Activated T-helper 9 cell treated with anti-CD3 and anti-CD28 coated beads, Interleukin-2, amount 50 U/mL, for 16 hours (primary cell): Measurements from ENCODE around the gene EIF2S2.

Source experiments
- DNase-seq: peaks from one replicate; pipeline ENCODE4 v3.0.0-alpha.2; 2020; ENCODE audit warnings: low read depth

The EIF2S2 gene

GRCh38 chr20:34089655-34090345 is 22.2 kb downstream of the EIF2S2 start:
- DNase-seq = no peak

DNA sequence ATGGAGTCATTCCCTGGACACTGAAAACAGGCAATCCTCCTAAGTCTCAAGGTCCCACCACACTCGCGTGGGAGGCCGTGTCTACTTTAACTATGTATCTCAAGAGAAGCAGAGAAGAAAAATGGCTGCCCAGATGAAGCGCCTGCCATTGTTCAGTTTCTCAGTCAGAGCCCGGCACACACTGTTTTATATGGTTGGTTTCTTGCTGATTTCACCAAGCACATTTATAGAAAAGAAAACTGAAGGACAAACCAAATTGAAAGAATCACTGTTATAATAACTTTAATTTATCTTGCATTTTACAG is 22.9 kb downstream of the EIF2S2 start:
- no peak for DNase-seq

GRCh38 chr20:34088305-34089174 is 23.5 kb downstream of the EIF2S2 start:
- no peak for DNase-seq

DNA sequence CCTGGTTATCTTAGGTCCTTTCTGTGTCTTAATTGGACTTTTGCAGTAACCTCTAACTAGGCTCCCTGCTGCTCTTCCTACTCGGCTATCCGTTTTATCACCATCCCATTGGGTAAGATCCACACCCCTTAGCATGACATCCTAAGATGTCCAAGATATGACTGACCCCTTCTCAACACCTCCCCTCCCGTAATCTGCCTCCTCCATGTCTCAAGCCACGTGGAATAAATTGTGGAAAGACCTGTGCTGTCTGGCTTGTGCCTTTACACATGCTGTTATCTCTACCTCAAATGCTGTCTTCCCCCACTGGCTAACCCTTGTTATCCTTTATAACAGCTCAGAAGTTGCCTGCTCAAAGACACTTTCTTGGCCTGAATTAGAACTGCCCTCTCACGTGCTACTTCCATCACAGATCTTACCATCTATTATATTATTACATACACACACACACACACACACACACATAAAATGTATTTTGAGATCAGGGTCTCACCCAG is 26.5 kb downstream of the EIF2S2 start:
- DNase-seq = no peak

GRCh38 chr20:34084227-34084923 is 27.7 kb downstream of the EIF2S2 start:
- no peak for DNase-seq

DNA sequence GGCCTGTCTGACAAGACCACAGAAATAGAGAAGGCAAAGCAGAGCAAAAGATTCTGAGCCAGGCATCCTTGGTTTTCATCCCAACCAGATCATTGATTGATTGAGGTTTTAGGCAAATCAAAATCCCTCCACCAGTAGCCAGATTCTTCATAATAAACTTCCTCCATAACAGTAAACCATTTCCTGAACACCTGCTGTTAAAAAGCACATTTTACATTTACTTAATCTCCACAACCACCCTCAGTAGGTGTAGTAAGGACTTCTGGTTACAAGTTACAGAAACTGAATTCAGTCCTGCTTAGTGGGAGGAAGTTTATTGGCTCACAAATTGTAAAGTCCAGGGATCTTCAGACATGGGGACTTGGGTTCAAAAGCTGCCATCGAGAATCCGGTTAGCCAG is 28.3 kb downstream of the EIF2S2 start:
- no peak for DNase-seq

- no peak for DNase-seq
These were observed 28.9 kb downstream of the EIF2S2 start for GRCh38 chr20:34083137-34083536.

DNA sequence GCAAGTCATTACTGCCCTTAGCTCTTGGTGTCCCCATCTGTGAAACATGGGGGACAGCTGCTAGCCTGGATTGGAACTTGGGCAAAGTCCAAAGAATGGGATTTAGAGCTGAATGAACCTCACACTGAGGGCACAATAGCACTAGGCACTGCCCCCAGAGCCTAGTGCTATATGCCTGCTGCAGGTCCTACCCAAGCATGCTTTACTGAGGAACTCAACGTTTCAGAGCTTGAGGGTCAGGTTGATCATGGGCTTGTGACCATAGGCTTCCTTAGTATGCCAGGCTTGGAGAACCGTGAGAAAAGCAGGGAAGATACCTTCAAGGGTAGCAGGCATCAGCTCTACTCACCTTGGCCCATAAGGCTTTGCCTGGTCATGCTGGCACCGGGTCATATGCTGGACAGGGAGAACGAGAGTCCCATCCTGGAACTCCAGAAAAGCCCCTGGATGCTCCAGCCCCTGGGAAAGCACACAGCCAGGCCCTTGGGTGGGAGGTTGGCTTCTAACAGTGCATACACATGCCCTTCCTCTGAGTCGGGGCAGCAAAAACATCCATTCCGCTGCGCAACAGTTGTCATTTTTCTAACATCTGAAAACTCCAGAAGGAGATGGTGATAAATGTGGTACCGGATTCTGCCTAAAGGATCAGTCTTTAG is 29.7 kb downstream of the EIF2S2 start:
- DNase-seq = no peak

GRCh38 chr20:34079818-34080217 is 32.2 kb downstream of the EIF2S2 start:
- DNase-seq = no peak

GRCh38 chr20:34078540-34078939 is 33.5 kb downstream of the EIF2S2 start:
- no peak for DNase-seq

DNA sequence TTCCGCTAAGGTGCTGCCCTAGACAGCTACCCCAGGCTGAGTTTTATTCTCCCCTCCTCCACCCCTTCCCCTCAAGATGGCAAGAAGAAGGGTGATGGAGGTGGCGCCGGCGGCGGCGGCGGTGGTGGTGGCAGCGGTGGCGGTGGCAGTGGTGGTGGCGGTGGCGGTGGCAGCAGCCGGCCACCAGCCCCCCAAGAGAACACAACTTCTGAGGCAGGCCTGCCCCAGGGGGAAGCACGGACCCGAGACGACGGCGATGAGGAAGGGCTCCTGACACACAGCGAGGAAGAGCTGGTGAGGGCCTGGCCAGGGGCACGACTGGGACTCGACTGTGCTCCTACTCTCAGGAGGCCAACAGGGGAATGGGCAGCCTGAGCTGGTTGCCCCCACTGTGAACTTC is 35.1 kb downstream of the EIF2S2 start:
- DNase-seq = no peak

GRCh38 chr20:34075647-34076046 is 36.4 kb downstream of the EIF2S2 start:
- no peak for DNase-seq

- no peak for DNase-seq
These were observed 37.8 kb downstream of the EIF2S2 start for GRCh38 chr20:34074101-34074760.

GRCh38 chr20:34072778-34073177 is 39.3 kb downstream of the EIF2S2 start:
- no peak for DNase-seq

DNA sequence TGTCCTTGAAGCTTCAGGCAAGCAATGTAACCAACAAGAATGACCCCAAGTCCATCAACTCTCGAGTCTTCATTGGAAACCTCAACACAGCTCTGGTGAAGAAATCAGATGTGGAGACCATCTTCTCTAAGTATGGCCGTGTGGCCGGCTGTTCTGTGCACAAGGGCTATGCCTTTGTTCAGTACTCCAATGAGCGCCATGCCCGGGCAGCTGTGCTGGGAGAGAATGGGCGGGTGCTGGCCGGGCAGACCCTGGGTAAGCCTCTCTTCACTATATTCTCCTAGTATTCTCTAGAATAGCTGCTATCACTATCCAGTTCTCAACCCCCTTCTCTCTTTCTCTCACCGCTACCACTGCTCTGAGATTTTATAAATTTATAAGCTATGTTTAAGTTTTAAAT is 40.0 kb downstream of the EIF2S2 start:
- no peak for DNase-seq

GRCh38 chr20:34070859-34071258 is 41.2 kb downstream of the EIF2S2 start:
- no peak for DNase-seq

DNA sequence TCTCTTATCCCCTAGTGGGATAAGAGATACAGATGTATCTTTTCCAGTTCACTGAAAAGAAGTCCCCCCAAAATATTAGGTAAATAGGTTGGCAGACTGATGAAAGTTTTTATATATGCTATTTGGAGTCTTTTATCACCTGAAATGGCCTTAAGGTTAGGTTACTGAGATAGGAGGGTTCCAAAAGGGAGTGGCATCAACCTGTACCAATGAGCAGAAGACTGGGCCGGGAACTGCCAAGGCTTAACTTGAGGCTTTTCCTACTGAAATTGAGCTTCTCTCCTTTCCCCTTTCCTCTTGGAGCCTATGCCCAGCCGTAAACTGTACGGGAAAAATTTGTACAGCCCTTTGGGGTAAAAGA is 42.0 kb downstream of the EIF2S2 start:
- no peak for DNase-seq

DNA sequence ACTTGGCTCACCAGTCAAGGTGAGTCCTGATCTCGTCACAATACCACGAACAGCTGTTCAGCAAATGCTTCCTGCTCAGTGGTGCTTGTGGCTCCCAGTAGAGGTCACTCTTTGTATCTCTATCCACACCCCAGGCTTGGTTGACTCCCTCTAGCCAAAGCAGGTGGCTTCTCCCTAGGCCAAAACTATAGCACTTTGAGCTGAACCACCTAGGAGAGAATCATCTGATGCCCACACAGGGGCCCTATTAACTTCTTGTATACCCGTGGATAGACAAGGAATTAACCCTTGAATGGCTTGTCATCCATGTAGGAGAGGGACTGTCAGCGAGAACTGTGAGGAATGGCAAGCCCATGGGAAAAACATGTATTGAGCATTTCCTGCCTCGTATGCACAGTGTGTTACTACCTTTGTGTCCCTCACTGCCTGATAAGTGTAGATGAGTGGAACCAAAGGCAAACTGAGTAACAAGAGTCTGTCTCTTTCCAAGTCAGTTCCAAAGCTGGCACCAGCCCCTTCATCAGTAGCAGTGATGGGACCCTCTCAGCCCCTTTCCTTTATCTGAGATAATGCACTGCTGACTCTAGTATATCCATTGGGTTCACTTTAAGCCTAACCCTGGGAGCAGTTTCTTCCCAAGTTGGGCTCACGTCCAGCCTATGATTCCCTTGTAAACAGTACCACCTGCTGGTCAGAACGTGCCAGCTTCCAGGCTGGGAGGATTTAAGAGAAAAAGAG is 42.5 kb downstream of the EIF2S2 start:
- DNase-seq = peak; percentile 28

- no peak for DNase-seq
These were observed 44.0 kb downstream of the EIF2S2 start for GRCh38 chr20:34068001-34068400.

- DNase-seq = no peak
These were observed 45.5 kb downstream of the EIF2S2 start for GRCh38 chr20:34066476-34067090.

DNA sequence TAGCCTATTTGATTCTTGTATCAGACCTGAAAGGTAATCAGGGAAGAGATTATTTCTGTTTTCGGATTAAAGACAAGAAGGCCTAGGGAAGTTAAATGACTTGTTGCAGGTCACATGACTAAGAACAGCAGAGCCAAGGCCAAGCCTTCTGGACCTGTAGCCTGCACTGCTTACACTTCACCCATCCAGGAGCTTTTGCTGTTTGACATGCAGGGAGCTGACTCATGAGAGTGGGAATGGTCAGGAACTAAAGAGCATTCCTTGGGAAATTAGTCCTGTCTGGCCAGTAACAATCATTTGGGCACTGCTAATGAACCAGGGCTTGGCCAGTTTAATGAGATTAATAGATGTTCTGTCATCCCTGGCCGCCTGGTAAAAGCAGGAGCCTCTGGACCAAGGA is 46.8 kb downstream of the EIF2S2 start:
- no peak for DNase-seq
